Naive thymus-derived CD8-positive, alpha-beta T cell (primary cell): ENCODE data around the gene SH3D19. TPM values are rescaled to one million over a fixed set of nuclear protein-coding genes. Genes with fewer than 3 reads are reported as not detected.
"Not testable (repeated sequence)": the region's sequence is repeated elsewhere in the genome, so short reads cannot be mapped to it uniquely, and the experiment has no call there.

Experiments
- ATAC-seq, 2 donors: fragments of 150-1000 bp; cut with Tn5 transposase in 1 of 2; sonication (Bioruptor Pico), chemical (Tn5 transposase) in 1 of 2; 1 replicate in 1 of 2; 2 replicates in 1 of 2; pipeline ENCODE4 v1.10.0; 2021; ENCODE audit warnings: mild to moderate bottlenecking in 2 of 2, moderate library complexity in 2 of 2
- POLR2A ChIA-PET: fragments of 350-600 bp; sonication (Branson Sonifier 250); formaldehyde crosslinking; loops from one replicate; lab custom pipeline; 2021; ENCODE audit warnings: antibody characterized with exemption; lab: Charles Lee
- DNase-seq, 10 donors: peaks; one replicate each; pipeline versions ENCODE4 v3.0.0 to v3.0.0-alpha.2; 2020 to 2022
- H3K27ac Mint-ChIP-seq, 10 donors: one replicate each; pipeline ENCODE4 v1.8.0; 2020 to 2022; ENCODE audit warnings: mild to moderate bottlenecking in 10 of 10, mixed read lengths in 10 of 10, moderate library complexity in 4 of 10, inconsistent platforms in 1 of 10
- H3K27me3 Mint-ChIP-seq, 5 donors: one replicate each; pipeline ENCODE4 v1.8.0; 2021 to 2022; ENCODE audit warnings: mixed read lengths in 5 of 5
- H3K36me3 Mint-ChIP-seq, 3 donors: one replicate each; pipeline ENCODE4 v1.8.0; 2020 to 2022; ENCODE audit warnings: mixed read lengths in 3 of 3, mild to moderate bottlenecking in 2 of 3, inconsistent platforms in 1 of 3
- H3K4me1 Mint-ChIP-seq, 4 donors: one replicate each; pipeline ENCODE4 v1.8.0; 2021 to 2022; ENCODE audit warnings: mixed read lengths in 4 of 4
- H3K4me3 Mint-ChIP-seq, 10 donors: one replicate each; pipeline ENCODE4 v1.8.0; 2020 to 2022; ENCODE audit warnings: mild to moderate bottlenecking in 10 of 10, mixed read lengths in 10 of 10, moderate library complexity in 6 of 10, inconsistent platforms in 1 of 10
- H3K9me3 Mint-ChIP-seq, 9 donors: one replicate each; pipeline ENCODE4 v1.8.0; 2020 to 2022; ENCODE audit warnings: mixed read lengths in 9 of 9, mild to moderate bottlenecking in 3 of 9, inconsistent platforms in 1 of 9, moderate library complexity in 1 of 9
- polyA plus RNA-seq, 3 donors: library from polyadenylated mRNA; unstranded; fragments of 300-500 nt; fragmentation: Illumina TruSeq; gene quantifications; one replicate each; pipeline ENCODE4 v1.2.3, GENCODE V29; 2021
- total RNA-seq, 8 experiments: library from RNA in 2 of 8; stranded (reverse) in 2 of 8; gene quantifications; one replicate each; pipeline ENCODE4 v1.2.3 and lab custom pipeline; 2021 to 2026

The SH3D19 gene
- total and polyA plus RNA-seq, 5 experiments from 2014 or later, result 0.42 to 0.62 (median 0.58) TPM; not detected in 1

DNA sequence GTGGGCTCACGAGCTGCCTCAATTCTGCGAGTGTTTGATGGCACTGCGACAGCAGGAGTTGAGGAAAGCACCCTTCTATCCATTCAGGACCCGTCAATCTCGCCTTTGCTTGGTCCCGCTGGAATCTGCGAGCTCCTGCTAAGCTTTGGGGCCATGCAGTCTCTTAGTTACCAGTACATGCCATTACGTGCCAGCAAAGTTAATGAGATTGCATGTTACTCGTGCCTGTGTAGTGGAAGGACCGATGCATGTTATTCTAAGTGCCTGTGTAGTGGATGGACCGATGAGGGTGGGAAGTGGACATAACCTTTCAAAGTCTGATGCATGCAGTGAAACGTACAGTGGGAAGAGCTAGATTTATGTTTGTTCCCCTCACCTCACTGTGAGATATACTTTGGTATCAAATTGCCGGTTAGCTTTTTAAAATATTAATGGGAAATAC is 225.4 kb downstream of the SH3D19 start:
- Mint-ChIP-seq H3K36me3 (peaks cover 10 to 50% (median 26%) of the 10 kb centered on the region in 3 donors), H3K4me1 (peaks cover 14 to 50% (median 37%) of the 10 kb centered on the region in 4 donors), H3K27ac (peak overlapping the region; percentile 97 to 99 (median 98)), H3K9me3 (peaks cover 0 to 4% (median 0%) of the 10 kb centered on the region in 9 donors), H3K4me3 (peak overlapping the region; percentile 94 to 100 (median 96)), H3K27me3 (peaks cover 0 to 2% (median 0%) of the 10 kb centered on the region in 5 donors)
- ATAC-seq (no peak), DNase-seq (peak in 1 of 10 donors; percentile 6)
- POLR2A ChIA-PET, result interaction anchor here (0.5 to 2.3 kb wide), 6 partner anchors 8 to 1436 kb away, joined by 3 to 11 read pairs (median 4); partner anchors contain the start of genes FBXW7 and LRBA

DNA sequence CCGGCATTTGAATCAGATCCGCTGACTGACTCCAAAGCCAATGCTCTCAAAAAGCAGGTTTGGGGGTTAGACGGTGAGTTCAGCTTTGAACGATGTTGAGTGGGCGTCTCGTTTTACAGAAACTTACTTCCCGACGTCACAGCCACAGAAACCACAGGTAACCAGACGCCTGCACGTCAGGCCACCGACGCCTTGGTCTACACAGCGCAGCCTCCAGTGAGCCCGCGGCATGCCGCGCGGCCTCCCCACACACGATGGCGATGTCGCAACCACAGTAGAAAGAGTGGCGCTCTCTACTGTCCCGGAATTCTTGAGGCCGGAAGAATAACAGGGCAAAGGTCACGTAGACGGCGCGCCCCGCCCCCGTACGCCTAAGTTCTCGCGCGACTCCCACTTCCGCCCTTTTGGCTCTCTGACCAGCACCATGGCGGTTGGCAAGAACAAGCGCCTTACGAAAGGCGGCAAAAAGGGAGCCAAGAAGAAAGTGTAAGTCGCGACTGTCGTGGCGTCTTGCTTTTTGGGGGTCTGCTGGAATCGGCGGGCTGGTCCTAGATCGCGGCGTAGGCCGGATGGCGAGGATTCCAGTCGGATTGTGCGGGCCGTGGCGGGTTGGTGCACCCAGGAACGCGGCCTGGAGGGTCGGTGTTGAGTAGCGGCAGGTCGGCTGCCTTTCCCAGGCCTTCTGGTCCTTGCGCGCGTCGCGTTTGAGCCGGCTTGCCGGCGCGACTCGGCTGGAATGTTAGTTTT is 226.0 kb downstream of the SH3D19 start, which contains the start of gene RPS3A:
Gene RPS3A (plus strand): TSS at position 400 of the 747 bp plus-strand sequence. CDS start 25 bp downstream, at position 425.
- Mint-ChIP-seq H3K27ac (peak within 1 kb of the TSS; percentile 97 to 99 (median 98)), H3K36me3 (peaks cover 10 to 44% (median 26%) of the 10 kb centered on the region in 3 donors), H3K4me3 (peak within 1 kb of the TSS; percentile 94 to 100 (median 96)), H3K27me3 (peaks cover 0 to 2% (median 0%) of the 10 kb centered on the region in 5 donors), H3K9me3 (peaks cover 0 to 4% (median 0%) of the 10 kb centered on the region in 9 donors), H3K4me1 (peaks cover 14 to 50% (median 34%) of the 10 kb centered on the region in 4 donors)
- peak; percentile 85 to 87 for ATAC-seq
- POLR2A ChIA-PET, result interaction anchor here (0.8 to 2.3 kb wide), 8 partner anchors 9 to 1680 kb away, joined by 3 to 18 read pairs (median 6); partner anchors contain the start of genes ARFIP1, FBXW7, LRBA and TIGD4
- DNase-seq, result peak; percentile 92 to 100 (median 98)

DNA sequence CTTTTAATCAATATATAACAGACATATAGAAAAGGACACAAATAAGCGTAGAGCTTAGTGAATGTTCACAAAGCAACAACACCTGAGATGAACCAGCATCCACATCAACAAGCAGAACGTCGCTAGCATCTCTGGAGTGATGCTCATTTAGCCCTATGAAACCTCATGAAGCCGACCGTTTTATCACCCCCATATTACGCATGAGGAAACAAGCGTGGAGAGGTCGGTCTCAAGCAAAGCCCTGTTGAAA is 226.5 kb downstream of the SH3D19 start:
- H3K36me3 Mint-ChIP-seq, result peaks cover 10 to 39% (median 23%) of the 10 kb centered on the region in 3 donors
- peaks cover 13 to 50% (median 33%) of the 10 kb centered on the region in 4 donors for H3K4me1 Mint-ChIP-seq
- peaks cover 0 to 4% (median 0%) of the 10 kb centered on the region in 9 donors for H3K9me3 Mint-ChIP-seq
- H3K27ac Mint-ChIP-seq, result peak overlapping the region; percentile 97 to 99 (median 98)
- POLR2A ChIA-PET, result interaction anchor here (0.7 to 1.6 kb wide), 8 partner anchors 10 to 1680 kb away, joined by 3 to 18 read pairs (median 4); partner anchors contain the start of genes ARFIP1, FBXW7, LRBA and TIGD4
- DNase-seq (no peak), ATAC-seq (no peak)
- peak overlapping the region; percentile 94 to 100 (median 96) for H3K4me3 Mint-ChIP-seq
- peaks cover 0 to 2% (median 0%) of the 10 kb centered on the region in 5 donors for H3K27me3 Mint-ChIP-seq

DNA sequence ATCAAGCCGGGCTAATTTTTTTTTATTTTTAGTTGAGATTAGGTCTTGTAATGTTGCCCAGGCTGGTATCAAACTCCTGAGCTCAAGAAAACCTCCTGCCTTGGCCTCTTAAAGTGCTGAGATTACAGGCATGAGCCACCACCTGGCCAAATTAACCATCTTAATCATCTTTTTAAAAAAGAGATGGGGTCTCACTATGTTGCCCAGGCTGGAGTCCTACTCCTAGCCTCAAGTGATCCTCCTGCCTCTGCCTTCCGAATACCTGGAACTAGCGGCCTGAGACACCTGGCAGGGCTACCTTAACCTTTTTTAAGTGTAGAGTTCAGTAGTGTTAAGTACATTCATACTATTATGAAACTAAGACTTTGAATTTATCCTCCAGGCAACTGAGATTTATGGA is 227.6 kb downstream of the SH3D19 start:
- Mint-ChIP-seq H3K9me3 (peaks cover 0 to 4% (median 0%) of the 10 kb centered on the region in 9 donors), H3K4me1 (peaks cover 12 to 45% (median 31%) of the 10 kb centered on the region in 4 donors), H3K4me3 (peak overlapping the region in 7 of 10 donors; percentile 50 to 98 (median 95)), H3K27ac (peak overlapping the region; percentile 97 to 99 (median 98)), H3K36me3 (peaks cover 10 to 28% (median 21%) of the 10 kb centered on the region in 3 donors), H3K27me3 (peaks cover 0 to 2% (median 0%) of the 10 kb centered on the region in 5 donors)
- DNase-seq (no peak), ATAC-seq (no peak)
- POLR2A ChIA-PET, result interaction anchor here (1.5 kb wide), 1 partner anchor 1682 kb away, joined by 5 read pairs; the partner anchor contains the start of genes ARFIP1 and TIGD4

DNA sequence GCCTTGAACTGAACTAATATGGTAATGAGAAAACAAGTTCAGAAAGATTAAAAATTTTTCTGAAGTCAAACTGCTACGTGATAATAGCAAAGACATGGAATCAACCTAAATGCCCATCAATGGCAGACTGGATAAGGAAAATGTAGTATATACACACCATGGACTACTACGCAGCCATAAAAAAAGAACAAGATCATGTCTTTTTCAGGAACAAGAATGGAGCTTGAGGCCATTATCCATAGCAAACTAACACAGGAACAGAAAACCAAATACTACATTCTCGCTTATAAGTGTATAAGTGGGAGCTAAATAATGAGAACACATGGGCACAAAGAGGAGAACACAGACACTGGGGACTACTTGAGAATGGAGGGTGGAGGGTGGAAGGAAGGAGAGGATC is 230.3 kb downstream of the SH3D19 start:
- H3K27me3 Mint-ChIP-seq, result peaks cover 0 to 2% (median 1%) of the 10 kb centered on the region in 5 donors
- peaks cover 2 to 20% (median 8%) of the 10 kb centered on the region in 4 donors for H3K4me1 Mint-ChIP-seq
- H3K4me3 Mint-ChIP-seq, result no peak overlapping the region
- POLR2A ChIA-PET, result interaction anchor here (0.6 kb wide), 2 partner anchors 17 to 256 kb away, joined by 3 read pairs; no protein-coding TSS in a partner anchor
- H3K36me3 Mint-ChIP-seq, result peaks cover 0 to 2% (median 1%) of the 10 kb centered on the region in 3 donors
- H3K9me3 Mint-ChIP-seq, result peaks cover 0 to 4% (median 0%) of the 10 kb centered on the region in 9 donors
- H3K27ac Mint-ChIP-seq, result peak overlapping the region in 1 of 10 donors; percentile 35
- DNase-seq, result no peak
- no peak for ATAC-seq

DNA sequence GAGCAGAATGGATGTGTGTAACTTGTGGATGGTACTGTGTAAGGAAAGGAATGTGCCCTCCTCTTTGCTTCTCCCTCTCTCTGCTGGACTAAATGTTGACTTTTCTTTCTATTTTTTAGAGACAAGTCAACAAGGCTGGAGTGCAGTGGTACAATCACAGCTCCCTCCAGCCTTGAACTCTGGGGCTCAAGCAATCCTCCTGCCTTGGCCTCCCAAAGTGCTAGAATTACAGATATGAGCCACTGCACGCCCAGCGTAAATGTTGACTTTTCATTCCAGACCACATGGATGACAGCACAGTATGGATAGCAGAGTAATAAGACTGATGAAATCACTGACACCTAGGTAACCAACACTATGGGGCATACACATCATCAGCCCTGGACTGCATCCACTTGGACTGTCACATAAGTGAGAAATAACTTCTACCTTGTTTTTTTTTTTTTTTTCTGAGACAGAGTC is 231.1 kb downstream of the SH3D19 start:
- Mint-ChIP-seq H3K36me3 (no peaks in the 10 kb centered on the region), H3K4me3 (no peak overlapping the region), H3K27ac (peak overlapping the region in 2 of 10 donors; percentile 2 to 12), H3K4me1 (peaks cover 0 to 14% (median 6%) of the 10 kb centered on the region in 4 donors), H3K9me3 (no peaks in the 10 kb centered on the region), H3K27me3 (peaks cover 0 to 2% (median 1%) of the 10 kb centered on the region in 5 donors)
- ATAC-seq (no peak), DNase-seq (no peak)
- POLR2A ChIA-PET, result interaction anchor here (0.6 kb wide), 1 partner anchor 17 kb away, joined by 3 read pairs; no protein-coding TSS in a partner anchor

DNA sequence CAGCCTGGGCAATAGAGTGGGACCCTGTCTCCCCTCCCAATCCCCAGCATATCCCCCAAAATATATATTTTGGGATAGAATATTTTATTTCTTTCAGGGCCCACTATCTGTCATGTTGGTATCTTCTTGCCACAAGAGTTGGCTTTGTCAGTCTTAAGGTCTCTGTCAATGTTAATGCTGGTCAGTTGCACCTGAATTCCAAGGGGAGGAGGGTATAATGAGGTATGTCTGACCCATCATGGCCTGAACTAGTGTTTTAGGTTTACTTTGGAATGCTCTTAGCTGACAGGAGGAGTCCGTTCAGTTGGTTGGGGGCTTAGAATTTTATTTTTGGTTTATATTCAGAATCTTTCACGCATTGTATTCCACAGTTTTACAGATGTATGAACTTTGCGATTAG is 232.2 kb downstream of the SH3D19 start:
- H3K27ac Mint-ChIP-seq, result no peak overlapping the region
- peaks cover 0 to 2% (median 0%) of the 10 kb centered on the region in 5 donors for H3K27me3 Mint-ChIP-seq
- ATAC-seq (no peak), DNase-seq (no peak)
- H3K36me3 Mint-ChIP-seq, result no peaks in the 10 kb centered on the region
- H3K4me1 Mint-ChIP-seq, result peaks cover 0 to 4% (median 3%) of the 10 kb centered on the region in 4 donors
- POLR2A ChIA-PET, result no interaction called here
- no peak overlapping the region for H3K4me3 Mint-ChIP-seq
- H3K9me3 Mint-ChIP-seq, result no peaks in the 10 kb centered on the region

DNA sequence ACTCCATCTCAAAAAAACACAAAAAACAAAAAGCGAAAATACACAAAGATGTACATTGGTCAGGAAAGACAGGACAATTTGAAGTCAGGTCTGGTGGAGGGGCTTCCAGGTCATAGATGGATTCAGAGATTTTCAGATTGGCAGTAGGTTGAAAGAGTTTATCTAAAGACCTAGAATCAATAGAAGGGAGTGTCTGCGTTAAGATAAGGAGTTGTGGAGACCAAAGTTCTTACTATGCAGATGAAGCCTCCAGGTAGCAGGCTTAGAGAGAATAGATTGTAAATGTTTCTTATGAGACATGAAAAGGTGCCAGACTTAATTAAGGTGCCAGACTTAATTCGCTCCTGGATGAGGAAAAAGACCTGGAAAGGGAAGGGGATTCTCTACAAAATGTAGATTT is 232.9 kb downstream of the SH3D19 start:
- Mint-ChIP-seq H3K27ac (no peak overlapping the region), H3K36me3 (no peaks in the 10 kb centered on the region), H3K9me3 (no peaks in the 10 kb centered on the region), H3K4me1 (peaks cover 0 to 2% (median 0%) of the 10 kb centered on the region in 4 donors), H3K4me3 (no peak overlapping the region), H3K27me3 (peaks cover 0 to 4% (median 1%) of the 10 kb centered on the region in 5 donors)
- POLR2A ChIA-PET, result no interaction called here
- DNase-seq (no peak), ATAC-seq (no peak)

DNA sequence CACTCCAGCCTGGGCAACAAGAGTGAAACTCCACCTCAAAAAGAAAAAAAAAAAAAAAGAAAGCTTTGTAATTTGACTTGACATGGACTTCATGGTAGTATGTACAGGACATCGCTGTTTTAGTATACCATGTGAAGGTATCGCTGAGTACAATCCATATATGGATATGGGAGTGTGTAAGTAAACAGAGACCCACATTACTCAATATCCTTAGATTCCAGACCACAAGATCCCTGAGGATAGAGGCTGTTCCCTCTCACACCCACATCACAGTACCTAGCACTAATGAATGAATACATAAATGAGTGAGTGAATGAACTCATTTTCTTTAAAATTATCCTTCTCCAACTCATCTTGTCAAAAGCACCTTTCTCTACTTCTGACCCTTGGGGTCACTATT is 234.4 kb downstream of the SH3D19 start:
- H3K27ac Mint-ChIP-seq, result no peak overlapping the region
- no peaks in the 10 kb centered on the region for H3K9me3 Mint-ChIP-seq
- H3K4me1 Mint-ChIP-seq, result peaks cover 0 to 2% (median 0%) of the 10 kb centered on the region in 4 donors
- ATAC-seq (no peak), DNase-seq (no peak)
- POLR2A ChIA-PET, result no interaction called here
- H3K27me3 Mint-ChIP-seq, result peaks cover 0 to 5% (median 3%) of the 10 kb centered on the region in 5 donors
- H3K4me3 Mint-ChIP-seq, result no peak overlapping the region
- H3K36me3 Mint-ChIP-seq, result no peaks in the 10 kb centered on the region

DNA sequence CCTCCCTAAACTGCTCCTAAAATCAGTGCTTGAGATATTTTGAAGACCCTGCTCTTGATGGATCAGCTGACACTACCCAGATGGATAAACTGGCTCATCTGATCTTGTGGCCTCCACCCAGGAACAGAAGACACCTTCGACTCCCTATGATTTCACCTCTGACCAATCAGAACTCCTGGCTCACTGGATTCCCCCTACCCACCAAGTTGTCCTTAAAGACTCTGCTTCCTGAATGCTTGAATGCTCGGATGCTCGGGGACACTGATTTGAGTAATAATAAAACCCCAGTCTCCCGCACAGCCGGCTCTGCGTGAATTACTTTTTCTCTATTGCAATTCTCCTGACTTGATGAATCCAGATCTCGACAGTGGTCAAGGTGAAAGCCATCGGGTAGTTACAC is 237.9 kb downstream of the SH3D19 start:
- H3K4me1 Mint-ChIP-seq, result no peaks in the 10 kb centered on the region
- peaks cover 0 to 5% (median 2%) of the 10 kb centered on the region in 5 donors for H3K27me3 Mint-ChIP-seq
- H3K4me3 Mint-ChIP-seq, result no peak overlapping the region
- no peak overlapping the region for H3K27ac Mint-ChIP-seq
- POLR2A ChIA-PET, result no interaction called here
- no peaks in the 10 kb centered on the region for H3K36me3 Mint-ChIP-seq
- ATAC-seq (no peak), DNase-seq (no peak)
- H3K9me3 Mint-ChIP-seq, result no peaks in the 10 kb centered on the region

DNA sequence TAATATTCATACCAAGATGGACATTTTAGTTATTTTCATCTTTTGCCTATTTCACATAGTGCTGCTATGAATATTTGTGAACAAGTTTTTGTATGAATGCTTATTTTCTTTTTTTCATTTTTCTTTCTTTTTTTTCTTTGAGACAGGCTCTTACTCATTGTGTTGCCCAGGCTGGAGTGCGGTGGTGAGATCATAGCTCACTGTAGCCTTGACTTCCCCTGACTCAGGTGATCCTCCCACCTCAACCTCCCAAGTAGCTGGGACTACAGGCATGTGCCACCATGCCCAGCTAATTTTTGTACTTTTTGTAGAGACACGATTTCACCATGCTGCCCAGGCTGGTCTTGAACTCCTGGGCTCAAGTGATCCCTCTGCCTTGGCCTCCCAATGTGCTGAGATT is 247.4 kb downstream of the SH3D19 start:
- POLR2A ChIA-PET, result interaction anchor here (0.6 kb wide), 1 partner anchor 17 kb away, joined by 3 read pairs; no protein-coding TSS in a partner anchor
- not testable (repeated sequence) for ATAC-seq, DNase-seq, H3K9me3 Mint-ChIP-seq, H3K4me1 Mint-ChIP-seq, H3K4me3 Mint-ChIP-seq, H3K27ac Mint-ChIP-seq, H3K27me3 Mint-ChIP-seq, H3K36me3 Mint-ChIP-seq

DNA sequence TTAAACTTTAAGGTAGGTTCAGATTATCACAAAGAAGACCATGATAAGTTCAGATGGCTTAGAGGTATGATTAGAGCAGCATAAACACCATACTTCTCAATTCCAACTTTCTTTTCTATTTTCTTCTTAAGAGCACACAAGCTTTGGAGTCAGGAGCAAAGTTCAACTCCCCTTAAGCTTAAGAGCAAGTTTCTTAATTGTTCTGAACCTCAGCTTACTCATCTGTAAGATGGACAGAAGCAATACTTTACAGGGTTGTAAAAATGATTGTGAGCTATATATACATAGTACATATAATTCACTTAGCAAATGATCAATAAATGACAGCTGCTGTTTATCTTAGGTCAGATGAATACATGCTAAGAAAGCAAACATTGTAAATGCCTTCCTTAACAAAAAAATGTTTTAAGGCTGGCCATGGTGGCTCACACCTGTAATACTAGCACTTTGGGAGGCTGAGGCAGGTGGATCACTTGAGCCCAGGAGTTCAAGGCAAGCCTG is 250.9 kb downstream of the SH3D19 start:
- POLR2A ChIA-PET, result interaction anchor here (0.6 kb wide), 1 partner anchor 27 kb away, joined by 3 read pairs; no protein-coding TSS in a partner anchor
- H3K4me1 Mint-ChIP-seq, result no peaks in the 10 kb centered on the region
- ATAC-seq (no peak), DNase-seq (no peak)
- H3K9me3 Mint-ChIP-seq, result no peaks in the 10 kb centered on the region
- H3K4me3 Mint-ChIP-seq, result no peak overlapping the region
- H3K27me3 Mint-ChIP-seq, result peaks cover 0 to 4% (median 0%) of the 10 kb centered on the region in 5 donors
- no peaks in the 10 kb centered on the region for H3K36me3 Mint-ChIP-seq
- peak overlapping the region in 3 of 10 donors; percentile 24 to 53 (median 52) for H3K27ac Mint-ChIP-seq
